H1 (cell line): ENCODE results near the gene MAML3. TPM values are rescaled to one million over a fixed set of nuclear protein-coding genes. Genes with fewer than 3 reads are reported as not detected.

Experiments
- CTCF ChIA-PET: fragments of 300-600 bp; sonication (Branson Sonifier 250); formaldehyde crosslinking; loops from one replicate; lab custom pipeline; 2021; ENCODE audit not compliant: partially characterized antibody; lab: Charles Lee
- POLR2A ChIA-PET: fragments of 300-600 bp; sonication (Branson Sonifier 250); formaldehyde crosslinking; loops from one replicate; lab custom pipeline; 2021; ENCODE audit warnings: inconsistent platforms; ENCODE audit not compliant: partially characterized antibody; lab: Charles Lee
- DNase-seq, 2 experiments: peaks; one replicate each; pipeline versions ENCODE4 v3.0.0 to v3.0.0-alpha.2; 2010 to 2022; ENCODE audit warnings: low spot score in 2 of 2, low read depth in 1 of 2, mixed read lengths in 1 of 2
- FAIRE-seq: peaks from 2 replicates; lab custom pipeline; 2011; peaks lifted over from hg19 to GRCh38; lab: Jason Lieb, UNC
- H2AFZ ChIP-seq: 2 replicates; pipeline ENCODE4 v1.8.1; 2012; ENCODE audit warnings: low read length, inconsistent platforms
- H2AK5ac ChIP-seq: 2 replicates; pipeline ENCODE4 v1.6.1; 2013; ENCODE audit warnings: low read depth, low read length
- H2BK120ac ChIP-seq: replicated peaks from 2 replicates; pipeline ENCODE3; 2013; ENCODE audit warnings: low read depth, low read length, inconsistent platforms
- H2BK12ac ChIP-seq: 2 replicates; pipeline ENCODE4 v1.6.1; 2013; ENCODE audit warnings: low read depth, low read length
- H2BK15ac ChIP-seq: 2 replicates; pipeline ENCODE4 v1.6.1; 2013; ENCODE audit warnings: low read length
- H2BK20ac ChIP-seq: 2 replicates; pipeline ENCODE4 v1.6.1; 2013; ENCODE audit warnings: low read length
- H2BK5ac ChIP-seq: 2 replicates; pipeline ENCODE4 v1.6.1; 2013; ENCODE audit warnings: low read depth, low read length
- H3K14ac ChIP-seq: 2 replicates; pipeline ENCODE4 v1.6.1; 2013; ENCODE audit warnings: inconsistent platforms; ENCODE audit not compliant: insufficient read length
- H3K18ac ChIP-seq: 2 replicates; pipeline ENCODE4 v1.6.1; 2013; ENCODE audit warnings: low read length; ENCODE audit errors: extremely low read depth
- H3K23ac ChIP-seq: 2 replicates; pipeline ENCODE4 v1.6.1; 2013; ENCODE audit warnings: inconsistent platforms; ENCODE audit not compliant: insufficient read length
- H3K23me2 ChIP-seq: 2 replicates; pipeline ENCODE4 v1.6.1; 2013; ENCODE audit warnings: low read depth, low read length
- H3K27ac ChIP-seq: 2 replicates; pipeline ENCODE4 v1.6.1; 2011; ENCODE audit warnings: low read depth, low read length, inconsistent platforms
- H3K27me3 ChIP-seq, 4 experiments: replicated peaks in 1 of 4; 1 replicate in 1 of 4; 2 replicates in 3 of 4; pipeline versions ENCODE4 v1.6.1 to v1.8.1; 2011 to 2013; ENCODE audit warnings: low read length in 3 of 4, mild to moderate bottlenecking in 3 of 4, inconsistent platforms in 2 of 4, mixed read lengths in 2 of 4, moderate library complexity in 1 of 4; ENCODE audit not compliant: control insufficient read depth in 3 of 4, insufficient read depth in 3 of 4; ENCODE audit errors: extremely low read depth in 1 of 4
- H3K36me3 ChIP-seq, 4 experiments: 2 replicates each; pipeline versions ENCODE4 v1.6.1 to v1.8.1; 2011 to 2013; ENCODE audit warnings: mild to moderate bottlenecking in 4 of 4, low read length in 3 of 4, moderate library complexity in 2 of 4, control low read depth in 1 of 4, inconsistent platforms in 1 of 4; ENCODE audit not compliant: insufficient read depth in 4 of 4, control insufficient read depth in 2 of 4
- H3K4ac ChIP-seq: replicated peaks from 2 replicates; pipeline ENCODE3; 2013; ENCODE audit warnings: low read length, low read depth, mixed read lengths, inconsistent platforms; ENCODE audit not compliant: insufficient read length
- H3K4me1 ChIP-seq, 4 experiments: replicated peaks in 1 of 4; 1 replicate in 1 of 4; 2 replicates in 3 of 4; pipeline versions ENCODE4 v1.6.1 to v1.8.1; 2011 to 2013; ENCODE audit warnings: low read length in 3 of 4, inconsistent platforms in 2 of 4, mixed read lengths in 1 of 4; ENCODE audit not compliant: insufficient read depth in 4 of 4, control insufficient read depth in 3 of 4
- H3K4me2 ChIP-seq, 2 experiments: 2 replicates each; pipeline versions ENCODE4 v1.6.1 to v1.8.1; 2011 to 2013; ENCODE audit warnings: low read depth in 2 of 2, low read length in 2 of 2, control low read depth in 1 of 2, inconsistent platforms in 1 of 2, mild to moderate bottlenecking in 1 of 2; ENCODE audit not compliant: insufficient read depth in 1 of 2
- H3K4me3 ChIP-seq, 4 experiments: fragments of 200-600, 300-600 bp in 1 of 4; sonication (generic), shearing (Covaris generic), sonication (Bioruptor Twin) in 1 of 4; 2 replicates each; pipeline versions ENCODE4 v1.5.1 to v1.8.1; 2011 to 2016; ENCODE audit warnings: low read length in 4 of 4, low read depth in 3 of 4, control low read depth in 2 of 4, inconsistent platforms in 2 of 4, mild to moderate bottlenecking in 2 of 4, mixed read lengths in 1 of 4, moderate library complexity in 1 of 4; ENCODE audit not compliant: insufficient read depth in 2 of 4; ENCODE audit errors: extremely low read depth in 1 of 4
- H3K56ac ChIP-seq: replicated peaks from 2 replicates; pipeline ENCODE3; 2013; ENCODE audit warnings: low read depth, mild to moderate bottlenecking, mixed read lengths, low read length, inconsistent platforms; ENCODE audit not compliant: insufficient read length
- H3K79me1 ChIP-seq: 2 replicates; pipeline ENCODE4 v1.6.1; 2013; ENCODE audit warnings: low read depth, low read length, control low read depth
- H3K79me2 ChIP-seq, 2 experiments: 2 replicates each; pipeline versions ENCODE4 v1.6.1 to v1.8.1; 2012 to 2013; ENCODE audit warnings: low read length in 2 of 2, mild to moderate bottlenecking in 2 of 2, inconsistent platforms in 1 of 2; ENCODE audit not compliant: insufficient read depth in 2 of 2, control insufficient read depth in 1 of 2
- H3K9ac ChIP-seq, 4 experiments: replicated peaks in 1 of 4; 1 replicate in 1 of 4; 2 replicates in 3 of 4; pipeline versions ENCODE4 v1.6.1 to v1.8.1; 2011 to 2013; ENCODE audit warnings: low read depth in 3 of 4, low read length in 3 of 4, control low read depth in 2 of 4, mild to moderate bottlenecking in 2 of 4, moderate library complexity in 2 of 4, inconsistent platforms in 1 of 4; ENCODE audit errors: extremely low read depth in 1 of 4
- H3K9me3 ChIP-seq, 2 experiments: 2 replicates each; pipeline versions ENCODE4 v1.6.1 to v1.8.1; 2012 to 2013; ENCODE audit warnings: mild to moderate bottlenecking in 2 of 2, moderate library complexity in 2 of 2, control low read depth in 1 of 2, inconsistent platforms in 1 of 2, low read depth in 1 of 2, low read length in 1 of 2, mixed read lengths in 1 of 2; ENCODE audit not compliant: insufficient read depth in 2 of 2
- H4K20me1 ChIP-seq, 2 experiments: replicated peaks in 1 of 2; 2 replicates each; pipeline versions ENCODE3 to v1.8.1; 2011 to 2013; ENCODE audit warnings: inconsistent platforms in 2 of 2, low read length in 2 of 2, mild to moderate bottlenecking in 1 of 2; ENCODE audit not compliant: insufficient read depth in 2 of 2, control insufficient read depth in 1 of 2
- H4K5ac ChIP-seq: 2 replicates; pipeline ENCODE4 v1.6.1; 2013; ENCODE audit warnings: low read length, low read depth, mixed read lengths, inconsistent platforms; ENCODE audit not compliant: insufficient read length
- H4K8ac ChIP-seq: 2 replicates; pipeline ENCODE4 v1.8.0; 2013; ENCODE audit warnings: mild to moderate bottlenecking, moderate library complexity, low read length, inconsistent platforms; ENCODE audit not compliant: insufficient read depth; ENCODE audit errors: extremely low read depth
- H4K91ac ChIP-seq: replicated peaks from 2 replicates; pipeline ENCODE3; 2013; ENCODE audit warnings: low read length, mixed read lengths, inconsistent platforms; ENCODE audit not compliant: insufficient read length
- CHD2 ChIP-seq: IDR thresholded peaks from 2 replicates; pipeline ENCODE4 v1.6.1; 2012; ENCODE audit warnings: low read length, improper control_type of control experiment
- CTBP2 ChIP-seq: IDR thresholded peaks from 2 replicates; pipeline ENCODE4 v1.7.0; 2011; ENCODE audit warnings: borderline replicate concordance, mild to moderate bottlenecking, moderate library complexity, mixed read lengths, low read length; ENCODE audit not compliant: insufficient read depth, insufficient read length
- EGR1 ChIP-seq: IDR thresholded peaks from 2 replicates; pipeline ENCODE4 v1.6.1; 2011; ENCODE audit warnings: low read depth, low read length, borderline replicate concordance
- EP300 ChIP-seq, 2 experiments: IDR thresholded peaks; 1 replicate in 1 of 2; 2 replicates in 1 of 2; pipeline ENCODE4 v1.6.1; 2011 to 2012; ENCODE audit warnings: low read depth in 2 of 2, low read length in 2 of 2, mild to moderate bottlenecking in 2 of 2, borderline replicate concordance in 1 of 2, inconsistent platforms in 1 of 2, moderate library complexity in 1 of 2
- EZH2 ChIP-seq: fragments of 200-600 bp; sonication (generic); IDR thresholded peaks from 2 replicates; pipeline ENCODE4 v1.7.1; 2012; ENCODE audit warnings: low read depth, mild to moderate bottlenecking, moderate library complexity, low read length, inconsistent platforms; ENCODE audit not compliant: severe bottlenecking
- FOSL1 ChIP-seq: IDR thresholded peaks from 2 replicates; pipeline ENCODE4 v1.6.1; 2011; ENCODE audit warnings: mild to moderate bottlenecking, low read depth, low read length, moderate library complexity; ENCODE audit not compliant: insufficient read depth
- HDAC6 ChIP-seq: IDR thresholded peaks from one replicate; pipeline ENCODE4 v1.7.1; 2012; ENCODE audit warnings: low read depth, mild to moderate bottlenecking, inconsistent platforms, low read length, moderate library complexity
- KDM4A ChIP-seq: IDR thresholded peaks from one replicate; pipeline ENCODE4 v1.7.1; 2012; ENCODE audit warnings: low read depth, mild to moderate bottlenecking, moderate library complexity, low read length, inconsistent platforms; ENCODE audit not compliant: severe bottlenecking
- RAD21 ChIP-seq, 2 experiments: IDR thresholded peaks in 1 of 2; conservative IDR thresholded peaks in 1 of 2; 2 replicates each; pipeline ENCODE4 v1.6.1; 2011; ENCODE audit warnings: low read depth in 2 of 2, low read length in 2 of 2, improper control_type of control experiment in 1 of 2, inconsistent platforms in 1 of 2, mild to moderate bottlenecking in 1 of 2, moderate library complexity in 1 of 2
- SP1 ChIP-seq: IDR thresholded peaks from 2 replicates; pipeline ENCODE4 v1.6.1; 2011; ENCODE audit warnings: low read depth, low read length
- SRF ChIP-seq: IDR thresholded peaks from 2 replicates; pipeline ENCODE4 v1.6.1; 2011; ENCODE audit warnings: mild to moderate bottlenecking, low read depth, low read length, moderate library complexity
- TAF7 ChIP-seq: optimal IDR thresholded peaks from 2 replicates; pipeline ENCODE3; 2011; ENCODE audit warnings: low read depth, mild to moderate bottlenecking, inconsistent platforms, low read length, moderate library complexity, borderline replicate concordance
- YY1 ChIP-seq: IDR thresholded peaks from 2 replicates; pipeline ENCODE4 v1.6.1; 2011; ENCODE audit warnings: low read depth, mild to moderate bottlenecking, low read length
- WGBS, 2 experiments: shearing (Covaris generic) in 1 of 2; methylation state at CpG; one replicate each; pipeline versions ENCODE4 v1.1.6 to v1.1.7; 2013 to 2015; ENCODE audit warnings: low lambda C conversion rate in 2 of 2, mixed read lengths in 2 of 2, inconsistent platforms in 1 of 2, low coverage in 1 of 2, missing lambda C conversion rate in 1 of 2; ENCODE audit not compliant: insufficient replicate concordance in 2 of 2, insufficient coverage in 1 of 2, insufficient read length in 1 of 2; ENCODE audit errors: extremely low coverage in 1 of 2, missing lambda C conversion rate in 1 of 2; 5-methylcytosine and 5-hydroxymethylcytosine counted together
- polyA plus RNA-seq, 7 experiments: library from polyadenylated mRNA; depleted of rRNA in 3 of 7; stranded (reverse) in 5 of 7; unstranded in 2 of 7; fragments of >200 nt in 5 of 7; fragments of 200-250 nt in 2 of 7; gene quantifications; 1 replicate in 5 of 7; 2 replicates in 1 of 7; 4 replicates in 1 of 7; pipeline versions ENCODE4 v1.2.1 to v1.2.3, GENCODE V29; 2011 to 2013; ENCODE audit warnings: missing spikeins in 2 of 7, mixed read lengths in 2 of 7
- total RNA-seq: library from RNA; stranded (reverse); fragmentation: NEBNext Ultra II Directional; extraction: Animal tissue kit (Norgen Biotek cat#: 25700); gene quantifications from 2 replicates; pipeline ENCODE4 v1.2.1, GENCODE V29; 2021

Gene MAML3
- total and polyA plus RNA-seq, 2 of the 8 experiments (the other 6 are each of a cell fraction or from before 2014, with no cell fraction given): 2.1 to 5.7 TPM

DNA sequence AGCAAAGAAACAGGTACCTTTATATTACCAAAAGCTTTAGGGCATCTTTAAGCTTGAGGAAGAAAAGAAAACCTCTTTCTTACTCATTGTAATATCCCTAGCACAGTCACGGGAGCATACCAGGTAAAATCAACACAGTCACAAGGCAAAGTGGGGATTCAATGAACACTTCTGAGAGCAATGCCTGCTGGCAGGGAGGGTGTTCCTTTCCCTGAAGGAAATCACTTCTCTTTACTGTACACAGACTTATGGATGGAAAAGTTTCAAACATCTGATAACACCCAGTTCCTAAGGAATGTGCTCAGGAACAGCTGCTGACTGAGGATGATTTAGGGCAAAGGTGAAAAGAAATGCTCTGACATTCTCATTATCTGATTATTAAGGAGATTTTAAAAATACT lies 94.8 kb downstream of the MAML3 start:
- Histone ChIP-seq H3K36me3 (no peaks in the 10 kb centered on the region), H2BK20ac (no peak overlapping the region), H3K27me3 (no peaks in the 10 kb centered on the region), H2AFZ (no peak overlapping the region), H3K14ac (no peak overlapping the region), H3K56ac (no peak overlapping the region), H3K23me2 (no peaks in the 10 kb centered on the region), H3K79me2 (no peaks in the 10 kb centered on the region), H3K4me2 (no peak overlapping the region), H3K9ac (no peak overlapping the region), H3K79me1 (no peaks in the 10 kb centered on the region), H2AK5ac (no peak overlapping the region), H3K23ac (no peak overlapping the region), H4K8ac (no peak overlapping the region), H3K4me3 (no peak overlapping the region), H2BK5ac (no peak overlapping the region), H3K27ac (no peak overlapping the region), H3K4me1 (peaks cover 0 to 2% (median 0%) of the 10 kb centered on the region in 4 experiments; a peak in 1 of 7 replicates), H4K91ac (no peak overlapping the region), H2BK120ac (no peak overlapping the region), H2BK15ac (no peak overlapping the region), H4K5ac (no peak overlapping the region), H3K9me3 (no peaks in the 10 kb centered on the region), H3K18ac (no peak overlapping the region), H3K4ac (no peak overlapping the region), H2BK12ac (no peak overlapping the region), H4K20me1 (no peaks in the 10 kb centered on the region)
- POLR2A ChIA-PET: no interaction called here
- DNase-seq: no peak
- CTCF ChIA-PET: interaction anchor here (0.7 to 1.3 kb wide), 2 partner anchors 9 to 10 kb away, joined by 3 to 5 read pairs; no protein-coding TSS in a partner anchor
- WGBS, 2 experiments: 83% methylated on average over 1 of the region's 1 CpG; no CpG with 5 or more reads in 1 of the 2 experiments
- no peak for FAIRE-seq
- TF ChIP-seq YY1 (no peak), SP1 (no peak), SRF (no peak), EP300 (IDR thresholded peaks at IDR 0.05; ENCODE audit: borderline replicate concordance in 1 of 2, low read depth in 2 of 2, low read length in 2 of 2) (no peak), HDAC6 (no peak), TAF7 (no peak), FOSL1 (no peak), CTBP2 (no peak), KDM4A (no peak), EZH2 (no peak), EGR1 (no peak), CHD2 (no peak), RAD21 (IDR thresholded peaks at IDR 0.05 in 1 of 2, conservative IDR thresholded peaks at IDR 0.05 in 1 of 2; ENCODE audit: low read depth in 2 of 2, low read length in 2 of 2) (no peak)
